HG03097 (cell line): ENCODE results near the gene CSTB.

Experiments
- ATAC-seq: cut with Tn5 transposase; IDR thresholded peaks from one replicate; pipeline ENCODE4 v1.9.1; 2021; ENCODE audit not compliant: unreplicated experiment, low FRiP score

The CSTB gene

GRCh38 chr21:43769325-43769958, 6.7 kb downstream of the CSTB start:
- no peak for ATAC-seq

GRCh38 chr21:43768868-43769167, 7.3 kb downstream of the CSTB start:
- no peak for ATAC-seq

- no peak for ATAC-seq
Measured at GRCh38 chr21:43767984-43768867, 7.9 kb downstream of the CSTB start.

- no peak for ATAC-seq
Measured at GRCh38 chr21:43767498-43767983, 8.6 kb downstream of the CSTB start.

GRCh38 chr21:43766734-43767497, 9.2 kb downstream of the CSTB start:
- ATAC-seq, result no peak

GRCh38 chr21:43764576-43765495, 11.3 kb downstream of the CSTB start:
- no peak for ATAC-seq

GRCh38 chr21:43763901-43764523, 12.1 kb downstream of the CSTB start:
- no peak for ATAC-seq

GRCh38 chr21:43762303-43763128, 13.6 kb downstream of the CSTB start:
- no peak for ATAC-seq

GRCh38 chr21:43761886-43762285, 14.2 kb downstream of the CSTB start:
- no peak for ATAC-seq

- ATAC-seq, result no peak
Measured at GRCh38 chr21:43760391-43760958, 15.6 kb downstream of the CSTB start.

- no peak for ATAC-seq
Measured at GRCh38 chr21:43759651-43760050, 16.5 kb downstream of the CSTB start.

GRCh38 chr21:43758811-43759210, 17.3 kb downstream of the CSTB start:
- ATAC-seq, result no peak

GRCh38 chr21:43758111-43758641, 17.9 kb downstream of the CSTB start:
- ATAC-seq, result no peak

GRCh38 chr21:43757601-43758000, 18.5 kb downstream of the CSTB start:
- ATAC-seq, result no peak

GRCh38 chr21:43755820-43756594, 20.1 kb downstream of the CSTB start:
- no peak for ATAC-seq

- no peak for ATAC-seq
Measured at GRCh38 chr21:43754948-43755781, 20.9 kb downstream of the CSTB start.

GRCh38 chr21:43753439-43753799, 22.7 kb downstream of the CSTB start:
- no peak for ATAC-seq
